K562 (cell line): ENCODE data around the gene PPP2R3B. TPM values are rescaled to one million over a fixed set of nuclear protein-coding genes. Genes with fewer than 3 reads are reported as not detected.
A peak's percentile ranks its signal among the peaks of the same experiment; 100 is the strongest.

Source experiments
- ATAC-seq: fragments of 200-7000 bp; cut with Tn5 transposase; 3 replicates; pipeline ENCODE4 v1.9.1; 2020; ENCODE audit warnings: moderate library complexity
- BruUV-seq: library from RNA; stranded (reverse); fragments of 400-500 nt; replicated peaks from 2 replicates; lab custom pipeline; 2021; lab: Mats Ljungman, UMichigan
- CTCF ChIA-PET: fragments of 300-600 bp; formaldehyde crosslinking; extraction: SDS; loops from one replicate; lab custom pipeline; 2021; ENCODE audit warnings: low intra/inter-chr PET ratio; lab: Yijun Ruan, JAX
- POLR2A ChIA-PET: fragments of 300-600, 350-650 bp; sonication (Branson Sonifier 250); formaldehyde crosslinking; extraction: SDS; loops from one replicate; lab custom pipeline; 2021; ENCODE audit warnings: antibody characterized with exemption, inconsistent platforms; lab: Yijun Ruan, JAX
- DNase-seq, 4 experiments: peaks; one replicate each; pipeline versions ENCODE4 v3.0.0 to v3.0.0-alpha.2; 2011 to 2018; ENCODE audit warnings: low spot score in 3 of 4, mixed read lengths in 3 of 4; ENCODE audit errors: extremely low read depth in 1 of 4
- FAIRE-seq: peaks from 2 replicates; lab custom pipeline; 2011; peaks lifted over from hg19 to GRCh38; lab: Jason Lieb, UNC
- H2AFZ ChIP-seq: 2 replicates; pipeline ENCODE4 v1.6.0; 2011; ENCODE audit warnings: low read depth, low read length, control low read depth, inconsistent platforms
- H3K27ac ChIP-seq: fragments of 200-600 bp; 3 replicates; pipeline ENCODE4 v1.8.0; 2011; ENCODE audit warnings: low read depth, mild to moderate bottlenecking, control low read depth, inconsistent platforms, low read length, moderate library complexity, mixed read lengths; ENCODE audit errors: extremely low read depth
- H3K27me3 ChIP-seq, 2 experiments: fragments of 300-600 bp in 1 of 2; 2 replicates in 1 of 2; 3 replicates in 1 of 2; pipeline versions ENCODE4 v1.6.0 to v1.8.0; 2011; ENCODE audit warnings: inconsistent platforms in 2 of 2, low read length in 2 of 2, mild to moderate bottlenecking in 1 of 2, mixed read lengths in 1 of 2, moderate library complexity in 1 of 2; ENCODE audit not compliant: control insufficient read depth in 2 of 2, insufficient read depth in 2 of 2
- H3K36me3 ChIP-seq: fragments of 300-600 bp; 3 replicates; pipeline ENCODE4 v1.8.0; 2011; ENCODE audit warnings: mild to moderate bottlenecking, low read length, inconsistent platforms; ENCODE audit not compliant: control insufficient read depth, insufficient read depth
- H3K4me1 ChIP-seq, 2 experiments: fragments of 200-600 bp in 1 of 2; replicated peaks in 1 of 2; 2 replicates in 1 of 2; 3 replicates in 1 of 2; pipeline versions ENCODE4 v1.5.1 to v1.8.0; 2011; ENCODE audit warnings: inconsistent platforms in 2 of 2, low read length in 2 of 2, mild to moderate bottlenecking in 1 of 2, mixed read lengths in 1 of 2, moderate library complexity in 1 of 2; ENCODE audit not compliant: control insufficient read depth in 2 of 2, insufficient read depth in 2 of 2
- H3K4me2 ChIP-seq: 2 replicates; pipeline ENCODE4 v1.6.1; 2011; ENCODE audit warnings: low read length, control low read depth, inconsistent platforms, mixed read lengths; ENCODE audit not compliant: insufficient read depth
- H3K4me3 ChIP-seq: fragments of 200-600 bp; sonication (generic), shearing (Covaris generic); 2 replicates; pipeline ENCODE4 v1.5.1; 2016; ENCODE audit warnings: control low read depth, inconsistent platforms
- H3K79me2 ChIP-seq: fragments of 200-600 bp; 3 replicates; pipeline ENCODE4 v1.8.0; 2011; ENCODE audit warnings: low read length, inconsistent platforms; ENCODE audit not compliant: control insufficient read depth, insufficient read depth
- H3K9ac ChIP-seq, 2 experiments: 2 replicates each; pipeline versions ENCODE4 v1.6.0 to v1.6.1; 2011; ENCODE audit warnings: low read depth in 2 of 2, low read length in 2 of 2, control low read depth in 1 of 2, inconsistent platforms in 1 of 2, mild to moderate bottlenecking in 1 of 2, mixed read lengths in 1 of 2; ENCODE audit not compliant: insufficient read depth in 1 of 2
- H3K9me1 ChIP-seq: one replicate; pipeline ENCODE4 v1.6.0; 2011; ENCODE audit warnings: inconsistent platforms, mild to moderate bottlenecking, low read length, moderate library complexity; ENCODE audit not compliant: control insufficient read depth, insufficient read depth
- H3K9me3 ChIP-seq: replicated peaks from 2 replicates; pipeline ENCODE4 v1.5.1; 2011; ENCODE audit warnings: low read depth, low read length, inconsistent platforms; ENCODE audit not compliant: control insufficient read depth, insufficient read depth
- H4K20me1 ChIP-seq: replicated peaks from 2 replicates; pipeline ENCODE4 v1.6.1; 2011; ENCODE audit warnings: low read length, inconsistent platforms, mixed read lengths; ENCODE audit not compliant: control insufficient read depth, insufficient read depth
- BCOR ChIP-seq: fragments of 450-650 bp; IDR thresholded peaks from 2 replicates; pipeline ENCODE4 v1.6.1; 2016
- KDM1A ChIP-seq, 2 experiments: fragments of 450-650 bp; IDR thresholded peaks; 2 replicates each; pipeline ENCODE4 v1.6.1; 2016; ENCODE audit warnings: mild to moderate bottlenecking in 2 of 2
- MEIS2 ChIP-seq: fragments of 450-650 bp; IDR thresholded peaks from 2 replicates; pipeline ENCODE4 v1.6.1; 2014; ENCODE audit warnings: mild to moderate bottlenecking; ENCODE audit not compliant: partially characterized antibody
- PHF8 ChIP-seq: fragments of 200-600 bp; sonication (generic); IDR thresholded peaks from 2 replicates; pipeline ENCODE4 v1.6.1; 2012; ENCODE audit warnings: mixed run types, mild to moderate bottlenecking, inconsistent platforms, low read length, moderate library complexity, borderline replicate concordance
- PHTF2 ChIP-seq: fragments of 250-450 bp; sonication (Bioruptor Pico); IDR thresholded peaks from 2 replicates; pipeline ENCODE4 v1.5.0; 2021; ENCODE audit warnings: mild to moderate bottlenecking
- RBM25 ChIP-seq: fragments of 200-400 bp; formaldehyde crosslinking; IDR thresholded peaks from 2 replicates; pipeline ENCODE4 v1.6.1; 2018; ENCODE audit warnings: low read length, low read depth, moderate library complexity; ENCODE audit not compliant: severe bottlenecking
- ZNF146 ChIP-seq: IDR thresholded peaks from one replicate; pipeline ENCODE4 v1.6.1; 2018; ENCODE audit warnings: missing compliant biosample characterization; ENCODE audit not compliant: unreplicated experiment
- WGBS: fragments of 100-300 bp; shearing (Covaris generic); methylation state at CpG from one replicate; pipeline ENCODE4 v1.1.6; 2016; ENCODE audit warnings: low coverage, mixed read lengths; ENCODE audit not compliant: insufficient coverage; ENCODE audit errors: missing lambda C conversion rate; 5-methylcytosine and 5-hydroxymethylcytosine counted together
- in situ Hi-C: fragments of 300-500 bp; cut with MboI; formaldehyde crosslinking; loops from 4 replicates; pipeline ENCODE4 v1.15.0; 2018; ENCODE audit warnings: inconsistent platforms, mixed read lengths
- intact Hi-C: fragments of 100-400 bp; cut with micrococcal nuclease; formaldehyde crosslinking; loops from 2 replicates; pipeline ENCODE4 v1.14.2; 2022
- polyA plus RNA-seq, 8 experiments: library from polyadenylated mRNA; depleted of rRNA in 4 of 8; stranded (reverse) in 5 of 8; unstranded in 3 of 8; fragments of >200 nt; fragmentation: Nextera tagmentation in 2 of 8; fragmentation: Illumina TruSeq in 1 of 8; extraction: Ambion mirVana in 2 of 8; extraction: Trizol in 1 of 8; gene quantifications; 2 replicates each; pipeline versions ENCODE4 v1.2.1 to v1.2.3, GENCODE V29; 2011 to 2014; ENCODE audit warnings: inconsistent platforms in 1 of 8, missing spikeins in 1 of 8
- total RNA-seq, 7 experiments: library from RNA; depleted of rRNA in 6 of 7; stranded (reverse); fragments of >200 nt in 6 of 7; fragmentation: Illumina TruSeq in 2 of 7; extraction: Trizol in 2 of 7; gene quantifications; 2 replicates each; pipeline versions ENCODE4 v1.2.1 to v1.2.3, GENCODE V29; 2011 to 2021; ENCODE audit warnings: low replicate concordance in 1 of 7

Gene PPP2R3B
- total and polyA plus RNA-seq, 9 of the 15 experiments (the other 6 are each of a cell fraction or from before 2014, with no cell fraction given) = 0.04 to 18.2 (median 8.2) TPM; not detected in 1

GRCh38 chrX:397575-397974 lies 10.9 kb upstream of the PPP2R3B start (continued):
- TF ChIP-seq PHF8 = no peak

DNA sequence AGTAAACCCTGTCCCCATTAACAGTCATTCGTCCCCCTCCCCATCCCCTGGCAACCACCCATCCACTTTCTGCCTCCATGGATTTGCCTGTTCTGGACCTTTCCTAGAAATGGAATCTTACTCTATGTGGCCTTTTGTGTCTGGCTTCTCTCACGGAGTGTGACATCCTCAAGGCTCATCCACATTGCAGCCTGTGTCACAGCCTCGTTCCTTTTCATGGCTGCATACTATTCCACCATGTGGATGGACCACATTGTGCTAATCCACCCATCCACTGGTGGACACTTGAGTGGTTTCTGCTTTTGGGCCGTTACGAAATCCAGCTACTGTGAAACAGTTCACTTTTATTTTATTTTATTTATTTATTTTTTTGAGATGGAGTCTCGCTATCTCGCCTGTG lies 8.1 kb upstream of the PPP2R3B start:
- Histone ChIP-seq H3K27me3 (no peaks in the 10 kb centered on the region), H3K9me1 (no peaks in the 10 kb centered on the region)
- TF ChIP-seq BCOR = 0 out of 2 replicates have a peak, but pooled peaks have one; percentile 45
- no peak for TF ChIP-seq MEIS2
- peak; percentile 94 for TF ChIP-seq ZNF146
- TF ChIP-seq RBM25 = peak; percentile 54
- TF ChIP-seq PHTF2 (CRISPR knock-in tag) = no peak
- peak; percentile 11 to 56; a peak in 2 of 4 replicates for TF ChIP-seq KDM1A (IDR thresholded peaks at IDR 0.05)
- TF ChIP-seq, all 486 proteins: peak for 4
- Histone ChIP-seq H3K36me3 (no peaks in the 10 kb centered on the region), H3K79me2 (no peaks in the 10 kb centered on the region), H3K4me1 (peaks cover 0 to 5% of the 10 kb centered on the region in 2 experiments; a peak in 2 of 5 replicates), H3K9me3 (no peaks in the 10 kb centered on the region), H3K4me3 (no peak overlapping the region), H4K20me1 (no peaks in the 10 kb centered on the region), H3K9ac (no peak overlapping the region), H2AFZ (no peak overlapping the region), H3K4me2 (no peak overlapping the region), H3K27ac (no peak overlapping the region)
- no TSS peak for BruUV-seq
- no peak for ATAC-seq
- ChIA-PET CTCF (no interaction called here), POLR2A (no interaction called here)
- no peak for FAIRE-seq
- in situ Hi-C loops (no loop called here), intact Hi-C loops (no loop called here)
- 21% methylated on average over 5 of the region's 7 CpGs for WGBS
- no peak for DNase-seq
